GM18502 (cell line): Measurements from ENCODE around the gene EXOC6.
"Not testable (repeated sequence)": the region's sequence is repeated elsewhere in the genome, so short reads cannot be mapped to it uniquely, and the experiment has no call there.

Source experiments
- ATAC-seq: cut with Tn5 transposase; IDR thresholded peaks from one replicate; pipeline ENCODE4 v1.9.1; 2021; ENCODE audit warnings: mild to moderate bottlenecking; ENCODE audit not compliant: unreplicated experiment, poor library complexity

The EXOC6 gene

DNA sequence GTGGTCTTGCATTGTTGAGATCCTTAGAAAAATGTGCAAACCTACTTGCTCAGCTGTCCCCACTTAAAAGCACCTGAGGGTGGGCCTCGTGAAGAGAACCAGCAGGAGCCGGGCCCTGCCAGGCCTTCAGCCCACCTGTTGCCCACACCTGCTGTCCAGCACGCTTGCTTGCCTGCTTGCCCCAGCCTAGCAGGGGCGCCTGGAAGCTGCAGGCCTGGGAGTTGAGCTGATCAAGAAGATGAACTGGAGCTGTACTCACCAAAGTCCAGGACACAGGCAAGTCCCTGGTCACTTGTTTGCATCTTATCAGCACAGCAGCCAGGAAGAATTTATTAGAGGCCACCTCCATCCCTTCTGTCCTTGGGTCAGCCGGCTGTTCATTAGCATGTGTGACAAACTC, 248.6 kb downstream of the EXOC6 start:
- no peak for ATAC-seq

DNA sequence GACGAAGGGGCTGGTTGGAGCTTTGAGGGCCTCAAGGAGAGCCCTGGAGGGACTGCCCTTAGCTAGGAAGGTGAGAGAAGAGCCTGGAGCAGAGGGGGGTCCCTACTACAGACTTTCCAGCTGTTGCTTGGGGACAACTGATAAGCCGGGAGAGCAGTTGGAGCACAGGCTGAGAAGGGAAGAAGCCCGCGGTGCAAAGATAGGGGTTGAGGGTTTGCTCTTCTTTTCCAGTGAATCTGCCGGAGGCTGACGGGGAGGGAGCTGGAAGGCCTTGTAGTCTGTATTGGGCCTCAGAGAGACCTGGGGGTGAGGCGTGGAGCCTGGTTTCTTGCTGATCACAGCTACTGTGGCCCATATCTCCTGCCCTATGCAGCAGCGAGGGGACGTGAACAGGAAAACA, 249.1 kb downstream of the EXOC6 start:
- ATAC-seq = no peak

DNA sequence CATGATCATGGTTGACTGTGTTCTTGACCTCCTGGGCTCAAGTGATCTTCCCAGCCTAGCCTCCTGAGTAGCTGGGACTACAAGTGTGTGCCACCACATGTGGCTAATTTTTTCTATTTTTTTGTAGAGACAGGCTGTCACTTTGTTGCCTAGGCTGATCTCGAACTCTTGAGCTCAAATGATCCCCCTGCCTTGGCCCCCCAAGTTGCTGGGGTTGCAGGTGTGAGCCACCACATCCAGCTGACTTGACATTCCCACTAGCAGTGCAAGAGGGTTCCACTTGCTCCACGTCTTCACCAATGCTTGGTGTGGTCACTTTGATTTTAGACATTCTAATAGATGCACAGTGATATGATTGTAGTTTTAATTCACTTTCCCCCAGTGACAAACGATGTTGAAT, 250.5 kb downstream of the EXOC6 start:
- no peak for ATAC-seq

DNA sequence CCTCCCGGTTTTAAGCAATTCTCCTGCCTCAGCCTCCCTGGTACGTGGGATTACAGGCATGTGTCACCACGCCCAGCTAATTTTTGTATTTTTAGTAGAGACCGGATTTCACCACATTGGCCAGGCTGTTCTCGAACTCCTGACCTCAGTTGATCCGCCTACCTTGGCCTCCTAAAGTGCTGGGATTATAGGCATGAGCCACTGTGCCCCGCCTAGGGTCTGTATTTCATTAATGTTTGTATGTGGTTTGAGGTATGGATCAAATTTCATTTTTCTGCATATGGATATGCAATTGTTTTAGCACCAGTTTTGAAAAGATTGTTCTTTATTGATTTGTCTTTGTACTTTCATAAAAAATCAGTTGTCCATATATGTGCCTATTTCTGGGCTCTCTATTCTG, 251.3 kb downstream of the EXOC6 start:
- ATAC-seq = no peak

DNA sequence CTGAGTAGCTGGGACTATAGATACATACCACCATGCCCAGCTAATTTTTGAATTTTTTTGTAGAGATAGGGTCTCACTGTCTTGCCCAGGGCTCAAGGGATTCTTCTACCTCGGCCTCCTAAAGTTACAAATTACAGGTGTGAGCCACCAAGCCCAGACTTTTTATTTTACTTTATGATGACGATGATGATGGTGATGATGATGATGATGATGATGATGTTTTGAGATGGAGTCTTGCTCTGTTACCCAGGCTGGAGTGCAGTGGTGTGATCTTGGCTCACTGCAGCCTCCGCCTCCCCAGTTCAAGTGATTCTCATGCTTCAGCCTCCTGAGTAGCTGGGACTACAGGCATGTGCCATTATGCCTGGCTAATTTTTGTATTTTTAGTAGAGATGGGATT, 252.8 kb downstream of the EXOC6 start:
- ATAC-seq = not testable (repeated sequence)

DNA sequence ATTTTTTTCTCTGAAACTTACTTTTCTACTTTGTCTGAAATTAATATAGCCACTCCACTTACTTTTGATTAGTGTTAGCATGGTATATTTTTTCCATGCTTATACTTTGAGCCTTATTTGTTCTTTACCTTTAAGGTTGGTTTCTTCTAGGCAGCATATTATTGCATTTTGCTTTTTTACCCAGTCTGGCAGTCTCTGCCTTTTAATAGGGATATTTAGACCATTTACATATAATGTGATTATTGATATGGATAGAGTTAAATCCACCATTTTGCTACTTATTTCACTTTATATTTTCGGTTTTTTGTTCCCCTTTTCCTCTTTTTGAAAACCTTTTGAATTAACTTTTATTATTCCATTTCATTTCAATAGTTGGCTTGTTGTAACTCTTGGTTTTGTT, 255.6 kb downstream of the EXOC6 start:
- no peak for ATAC-seq

DNA sequence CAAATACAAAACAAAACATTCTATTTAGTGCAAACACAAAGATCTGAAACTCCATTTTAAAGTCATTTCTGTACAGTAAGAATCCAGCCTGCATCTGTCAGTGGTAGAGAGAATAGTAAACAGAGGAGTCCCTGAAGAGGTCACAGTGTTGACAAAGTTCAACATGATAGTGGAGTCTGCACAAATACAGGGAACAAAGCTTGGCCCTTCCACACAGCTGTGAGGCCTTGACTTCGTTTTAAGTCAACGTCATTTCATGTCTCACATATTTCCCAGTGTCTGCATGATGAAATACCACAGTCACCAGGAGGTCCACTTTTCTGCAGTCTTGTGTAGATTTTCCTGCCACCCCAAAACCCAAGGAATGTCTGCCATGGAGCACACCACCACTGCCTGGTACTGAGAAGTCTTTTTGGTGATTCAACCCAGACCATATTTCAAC, 258.3 kb downstream of the EXOC6 start:
- ATAC-seq = no peak
